HL-60/S4 (cell line): ENCODE data around the gene TESMIN.

ENCODE experiments used
- in situ Hi-C: fragments of 300-500 bp; cut with MboI; formaldehyde crosslinking; loops from 2 replicates; pipeline ENCODE4 v1.14.3; 2022; ENCODE audit warnings: low sequenced_read_pairs

The TESMIN gene

DNA sequence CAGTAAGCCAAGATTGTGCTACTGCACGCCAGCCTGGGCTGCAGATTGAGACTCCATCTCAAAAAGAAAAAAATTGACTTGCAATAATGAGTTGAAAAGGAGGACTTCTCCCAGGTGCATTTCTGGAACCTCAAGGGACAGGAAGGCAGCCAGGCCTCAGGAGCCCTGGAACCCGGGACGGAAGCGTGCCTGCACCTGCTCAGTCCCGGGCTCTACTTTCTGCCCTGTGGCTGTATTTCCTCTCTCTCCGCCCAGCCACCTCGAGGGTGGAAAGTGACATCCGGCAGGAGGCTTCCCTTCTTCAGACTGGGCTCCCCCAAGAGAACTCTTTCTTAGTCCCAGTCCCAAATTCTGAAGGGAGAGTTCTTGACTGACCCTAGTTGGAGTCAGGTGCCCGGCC, 87.2 kb downstream of the TESMIN start:
- in situ Hi-C loops, result no loop called here

- in situ Hi-C loops, result no loop called here
Observed at GRCh38 chr11:68663482-68664010, 87.8 kb downstream of the TESMIN start.

GRCh38 chr11:68661697-68662603, 89.4 kb downstream of the TESMIN start:
- in situ Hi-C loops, result no loop called here

DNA sequence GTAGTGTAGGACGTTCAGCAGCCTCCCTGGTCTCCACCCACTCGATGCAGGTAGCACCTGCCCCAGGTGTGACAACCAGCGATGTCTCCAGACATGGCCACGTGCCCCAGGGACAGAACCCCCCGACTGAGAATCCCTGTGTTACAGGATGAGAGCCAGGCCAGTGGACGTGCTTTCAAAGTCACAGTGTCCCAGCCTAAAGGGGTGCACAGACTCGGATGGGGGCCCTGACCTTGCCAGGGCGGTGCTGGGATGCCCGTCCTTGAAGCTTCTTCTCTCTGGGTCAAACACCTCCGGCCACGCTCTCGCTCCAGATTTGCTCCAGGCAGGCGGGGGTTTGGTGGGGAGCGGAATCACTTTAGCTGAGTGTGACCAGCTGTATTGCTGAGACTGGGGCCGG, 90.3 kb downstream of the TESMIN start:
- in situ Hi-C loops, result no loop called here

DNA sequence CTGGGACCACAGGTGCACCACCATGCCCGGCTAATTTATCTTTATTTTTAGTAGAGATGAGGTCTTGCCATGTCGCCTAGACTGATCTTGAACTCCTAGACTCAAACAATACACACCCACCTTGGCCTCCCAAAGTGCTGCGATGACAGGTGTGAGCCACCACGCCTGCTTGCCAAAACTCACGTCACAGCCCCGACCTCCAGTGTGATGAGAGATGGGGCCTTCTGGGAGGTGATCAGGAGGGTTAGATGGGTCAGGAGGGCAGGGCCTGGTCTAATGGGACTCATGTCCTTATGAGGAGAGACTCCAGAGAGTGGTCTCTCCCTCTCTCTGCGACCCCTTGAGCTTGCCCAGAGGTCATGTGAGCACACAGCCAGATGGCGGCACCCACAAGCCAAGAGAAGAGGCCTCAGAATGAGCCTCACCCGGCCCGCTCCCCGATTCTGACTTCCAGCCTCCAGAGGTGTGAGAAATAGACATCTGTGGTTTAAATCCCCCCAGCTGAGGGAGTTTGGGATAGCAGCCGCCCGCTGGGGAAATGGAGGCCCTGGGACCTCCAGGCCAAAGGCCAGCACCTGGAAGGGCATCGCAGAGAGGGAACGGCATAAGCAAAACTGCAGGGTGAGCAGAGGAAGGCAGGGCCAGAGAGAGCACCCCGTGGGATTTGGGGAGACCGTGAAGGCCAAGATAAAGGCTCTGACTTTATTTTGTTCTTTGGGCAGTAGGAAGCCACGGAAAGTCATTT, 91.1 kb downstream of the TESMIN start:
- in situ Hi-C loops, result no loop called here

DNA sequence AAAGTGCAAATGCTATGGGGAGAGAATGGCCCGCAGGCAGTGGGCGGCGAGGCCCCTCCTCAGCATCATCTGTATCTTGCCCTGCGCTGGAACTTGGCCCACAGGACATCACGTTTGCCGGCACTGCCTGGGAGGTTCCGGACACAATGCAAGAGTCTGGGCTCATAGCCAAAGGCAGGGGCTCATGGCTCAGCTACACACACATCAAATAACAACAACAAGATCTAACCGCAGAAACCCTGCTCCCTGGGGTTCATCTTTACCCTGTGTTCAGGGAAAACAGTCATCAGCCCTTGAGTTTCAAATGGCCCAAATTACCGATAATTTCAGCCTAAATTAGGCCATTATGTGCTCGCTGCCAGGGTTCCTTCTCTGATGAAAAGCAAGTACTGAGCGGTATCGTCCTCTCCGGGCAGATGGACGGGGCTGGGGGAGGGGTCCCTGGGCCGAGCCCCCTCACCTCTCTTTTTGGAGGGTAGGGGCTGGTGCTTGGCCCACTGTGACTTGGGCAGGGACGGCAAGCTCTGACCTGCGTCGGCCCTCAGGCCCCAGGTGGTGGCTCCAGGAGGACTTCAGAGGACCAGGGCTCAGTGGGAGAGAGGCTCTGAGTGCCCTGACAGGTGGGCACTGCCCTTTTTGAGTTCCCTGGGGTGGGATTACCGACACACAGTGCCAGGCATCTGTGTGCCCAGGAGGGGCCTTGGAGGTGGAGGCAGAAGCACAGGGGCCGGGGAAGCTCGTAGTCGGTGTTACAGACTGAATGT, 92.0 kb downstream of the TESMIN start:
- in situ Hi-C loops, result no loop called here

- in situ Hi-C loops, result no loop called here
Observed at GRCh38 chr11:68658661-68659060, 92.7 kb downstream of the TESMIN start.

DNA sequence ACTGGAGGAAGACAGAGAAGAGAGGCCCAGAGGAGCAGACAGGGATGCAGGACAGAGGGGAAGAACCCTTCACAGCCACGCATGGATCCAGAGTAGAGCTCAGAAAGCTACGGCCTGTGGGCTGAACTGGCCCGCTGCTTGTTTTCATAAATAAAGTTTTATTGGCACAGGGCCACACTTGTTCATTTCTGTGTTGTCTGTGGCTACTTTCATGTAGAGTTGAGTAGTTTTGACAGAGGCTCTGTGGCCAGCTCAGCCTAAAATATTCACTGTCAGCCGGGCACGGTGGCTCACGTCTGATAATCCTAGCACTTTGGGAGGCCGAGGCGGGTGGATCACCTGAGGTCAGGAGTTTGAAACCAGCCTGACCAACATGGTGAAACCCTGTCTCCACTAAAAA, 93.2 kb downstream of the TESMIN start:
- in situ Hi-C loops, result no loop called here
